ENCODE measurements around the gene S100P. TPM values are rescaled to one million over a fixed set of nuclear protein-coding genes. Genes with fewer than 3 reads are reported as not detected.

Gene S100P
- total and polyA plus RNA-seq, 9 donors = 0.37 to 2.1 (median 0.86) TPM; not detected in 3

DNA sequence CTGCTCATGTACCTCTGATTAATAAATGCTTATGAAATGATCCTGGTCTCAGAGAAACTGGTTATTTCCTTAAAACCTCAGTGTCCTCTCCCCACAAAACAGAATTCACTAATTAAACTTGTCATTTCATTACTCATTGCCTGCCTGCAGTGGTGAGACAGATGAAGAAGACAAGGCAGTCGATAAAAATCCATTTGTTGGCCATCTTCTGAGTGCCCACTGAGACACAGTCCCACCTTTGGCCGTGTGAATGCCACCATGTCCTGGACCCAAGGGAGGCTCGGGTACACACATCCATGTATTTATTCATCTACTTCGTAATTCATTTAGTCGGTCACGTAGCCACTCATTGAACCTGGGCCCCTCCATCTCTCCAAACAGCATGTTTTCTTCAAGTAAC lies 3.5 kb downstream of the S100P start:
- no peaks in the 10 kb centered on the region for H3K4me1 ChIP-seq (ENCODE audit: insufficient read depth)
- DNase-seq = no peak
- no peak overlapping the region for H3K27ac ChIP-seq
- H3K9me3 ChIP-seq = no peaks in the 10 kb centered on the region
- intact Hi-C loops (cut with DNase I) = no loop called here
- no peak overlapping the region for H3K4me3 ChIP-seq
- TF ChIP-seq POLR2A (IDR thresholded peaks at IDR 0.05) = no peak
- no peak for TF ChIP-seq CTCF (IDR thresholded peaks at IDR 0.05)
- TF ChIP-seq EP300 (IDR thresholded peaks at IDR 0.05) = no peak
- no peaks in the 10 kb centered on the region for H3K36me3 ChIP-seq
- 95% methylated on average over 6 of the region's 6 CpGs for WGBS, 3 donors
- no peaks in the 10 kb centered on the region for H3K27me3 ChIP-seq

DNA sequence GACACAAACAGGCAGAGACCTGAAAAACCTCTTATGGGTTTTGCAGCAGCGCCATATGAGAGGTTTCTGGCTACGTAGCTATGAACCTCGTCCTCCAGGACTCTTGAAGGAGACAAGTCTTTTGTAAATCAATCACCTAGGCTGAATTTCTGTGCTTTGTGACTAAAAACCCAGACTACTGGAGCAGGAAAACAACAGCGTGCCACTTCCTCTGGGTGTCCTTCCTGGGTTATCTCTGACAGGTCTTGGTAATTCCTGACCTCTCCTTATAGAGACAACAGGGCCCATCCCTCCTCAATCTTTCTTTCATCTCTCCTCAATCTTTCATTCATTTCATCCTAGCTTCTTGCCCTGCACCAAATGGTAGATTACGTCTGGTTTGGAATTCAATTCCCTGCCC lies 5.7 kb downstream of the S100P start:
- H3K9me3 ChIP-seq = no peaks in the 10 kb centered on the region
- H3K4me3 ChIP-seq = no peak overlapping the region
- DNase-seq = no peak
- no peak overlapping the region for H3K27ac ChIP-seq
- no peak for TF ChIP-seq CTCF (IDR thresholded peaks at IDR 0.05)
- WGBS, 3 donors = 72 to 85% (median 77%) methylated on average over 5 of the region's 5 CpGs
- peaks cover 3% of the 10 kb centered on the region for H3K4me1 ChIP-seq (ENCODE audit: insufficient read depth)
- no peaks in the 10 kb centered on the region for H3K36me3 ChIP-seq
- H3K27me3 ChIP-seq = no peaks in the 10 kb centered on the region
- intact Hi-C loops (cut with DNase I) = no loop called here

DNA sequence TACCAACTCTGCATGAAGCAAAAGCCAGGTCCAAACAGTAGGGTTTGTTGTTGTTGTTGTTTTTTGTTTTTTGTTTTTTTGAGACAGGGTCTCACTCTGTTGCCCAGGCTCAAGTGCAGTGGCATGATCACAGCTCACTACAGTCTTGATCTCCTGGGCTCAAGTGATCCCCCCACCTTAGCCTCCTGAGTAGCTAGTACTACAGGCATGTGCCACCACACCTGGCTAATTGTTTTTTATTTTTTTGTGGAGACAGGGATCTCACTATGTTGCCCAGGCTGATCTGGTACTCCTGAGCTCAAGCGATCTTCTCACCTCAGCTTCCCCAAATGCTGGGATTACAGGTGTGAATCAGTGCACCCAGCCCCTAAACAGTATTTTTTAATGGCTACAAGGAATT lies 6.2 kb downstream of the S100P start:
- Histone ChIP-seq H3K27ac (no peak overlapping the region), H3K36me3 (no peaks in the 10 kb centered on the region), H3K4me3 (no peak overlapping the region), H3K4me1 (ENCODE audit: insufficient read depth) (peaks cover 3% of the 10 kb centered on the region), H3K27me3 (no peaks in the 10 kb centered on the region), H3K9me3 (no peaks in the 10 kb centered on the region)
- TF ChIP-seq CTCF (IDR thresholded peaks at IDR 0.05) (no peak), EP300 (IDR thresholded peaks at IDR 0.05) (no peak), POLR2A (IDR thresholded peaks at IDR 0.05) (no peak)
- WGBS, 3 donors = 95 to 100% (median 97%) methylated on average over 1 of the region's 1 CpG
- DNase-seq = no peak
- intact Hi-C loops (cut with DNase I) = no loop called here

GRCh38 chr4:6701371-6701770 lies 7.7 kb downstream of the S100P start:
- intact Hi-C loops (cut with DNase I) = no loop called here
- Histone ChIP-seq H3K4me3 (no peak overlapping the region), H3K27me3 (no peaks in the 10 kb centered on the region), H3K36me3 (no peaks in the 10 kb centered on the region), H3K4me1 (ENCODE audit: insufficient read depth) (peaks cover 4% of the 10 kb centered on the region), H3K27ac (no peak overlapping the region), H3K9me3 (no peaks in the 10 kb centered on the region)
- no peak for TF ChIP-seq CTCF (IDR thresholded peaks at IDR 0.05)
- no peak for TF ChIP-seq EP300 (IDR thresholded peaks at IDR 0.05)
- no peak for TF ChIP-seq POLR2A (IDR thresholded peaks at IDR 0.05)
- 82 to 85% (median 85%) methylated on average over 13 of the region's 13 CpGs for whole genome bisulfite sequencing, 3 donors
- no peak for DNase-seq

DNA sequence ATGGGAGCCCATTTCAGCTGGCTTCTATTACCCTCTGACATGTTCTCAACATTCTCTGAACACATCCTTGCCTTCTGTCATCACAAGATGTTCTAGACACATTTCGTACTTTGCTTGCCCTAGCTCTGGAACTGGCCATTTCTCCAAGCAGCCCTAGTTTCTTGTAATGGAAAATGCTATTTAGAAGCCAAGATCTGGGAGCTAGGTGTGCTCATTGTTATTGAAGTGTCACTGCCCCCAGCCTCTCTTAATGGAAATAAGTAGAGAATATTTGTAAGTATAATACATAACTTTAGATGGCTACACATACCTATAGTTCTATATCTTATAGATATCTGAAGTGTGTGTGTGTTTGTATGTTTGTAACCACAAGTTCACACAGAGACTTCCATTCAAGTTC lies 9.1 kb downstream of the S100P start:
- no peak for TF ChIP-seq EP300 (IDR thresholded peaks at IDR 0.05)
- TF ChIP-seq CTCF (IDR thresholded peaks at IDR 0.05) = no peak
- no peak for TF ChIP-seq POLR2A (IDR thresholded peaks at IDR 0.05)
- no peak for DNase-seq
- 0% methylated on average over 1 of the region's 1 CpG for WGBS, 3 donors
- intact Hi-C loops (cut with DNase I) = no loop called here
- Histone ChIP-seq H3K27ac (no peak overlapping the region), H3K9me3 (no peaks in the 10 kb centered on the region), H3K36me3 (no peaks in the 10 kb centered on the region), H3K4me3 (no peak overlapping the region), H3K27me3 (no peaks in the 10 kb centered on the region), H3K4me1 (ENCODE audit: insufficient read depth) (peaks cover 10% of the 10 kb centered on the region)

All from ovary (tissue), 9 donors.